ENCODE measurements around the gene SMARCA1.

SMARCA1 gene

GRCh38 chrX:129530410-129530809, 7.1 kb upstream of the SMARCA1 start:
- DNase-seq = no peak

GRCh38 chrX:129529685-129530281, 6.5 kb upstream of the SMARCA1 start:
- DNase-seq = no peak

GRCh38 chrX:129525896-129526295, 2.6 kb upstream of the SMARCA1 start:
- no peak for DNase-seq

- no peak for DNase-seq
Observed at GRCh38 chrX:129525162-129525561, 1.9 kb upstream of the SMARCA1 start.

- no peak for DNase-seq
Observed at GRCh38 chrX:129524250-129524850, 1.1 kb upstream of the SMARCA1 start.

- no peak for DNase-seq
Observed at GRCh38 chrX:129522184-129523078, 859 bp downstream of the SMARCA1 start.

GRCh38 chrX:129520151-129520550, 3.1 kb downstream of the SMARCA1 start:
- no peak for DNase-seq

GRCh38 chrX:129516402-129516801, 6.9 kb downstream of the SMARCA1 start:
- DNase-seq = no peak

GRCh38 chrX:129512409-129512808, 10.9 kb downstream of the SMARCA1 start:
- no peak for DNase-seq

GRCh38 chrX:129511689-129512088, 11.6 kb downstream of the SMARCA1 start:
- DNase-seq = no peak

- DNase-seq = no peak
Observed at GRCh38 chrX:129510331-129510730, 13.0 kb downstream of the SMARCA1 start.

GRCh38 chrX:129497146-129497843, 26.0 kb downstream of the SMARCA1 start:
- no peak for DNase-seq

- DNase-seq = no peak
Observed at GRCh38 chrX:129496625-129497024, 26.7 kb downstream of the SMARCA1 start.

- no peak for DNase-seq
Observed at GRCh38 chrX:129495900-129496299, 27.4 kb downstream of the SMARCA1 start.

- DNase-seq = no peak
Observed at GRCh38 chrX:129494887-129495286, 28.4 kb downstream of the SMARCA1 start.

GRCh38 chrX:129493643-129494042, 29.6 kb downstream of the SMARCA1 start:
- no peak for DNase-seq

GRCh38 chrX:129490330-129490729, 33.0 kb downstream of the SMARCA1 start:
- no peak for DNase-seq

GRCh38 chrX:129488359-129488758, 34.9 kb downstream of the SMARCA1 start:
- no peak for DNase-seq

GRCh38 chrX:129480889-129481288, 42.4 kb downstream of the SMARCA1 start:
- DNase-seq = no peak

GRCh38 chrX:129478516-129478915, 44.8 kb downstream of the SMARCA1 start:
- no peak for DNase-seq

- no peak for DNase-seq
Observed at GRCh38 chrX:129472116-129472515, 51.2 kb downstream of the SMARCA1 start.

GRCh38 chrX:129462707-129463106, 60.6 kb downstream of the SMARCA1 start:
- no peak for DNase-seq

GRCh38 chrX:129461801-129462456, 61.4 kb downstream of the SMARCA1 start:
- no peak for DNase-seq
